Anterior cingulate cortex (tissue), 58 donors: ENCODE measurements around the gene PDE8A.
A peak's percentile ranks its signal among the peaks of the same experiment; 100 is the strongest.

Experiments
- DNase-seq, 58 donors: peaks; one replicate each; lab custom pipeline; 2025; lab: John Stamatoyannopoulos, UW

Gene PDE8A

DNA sequence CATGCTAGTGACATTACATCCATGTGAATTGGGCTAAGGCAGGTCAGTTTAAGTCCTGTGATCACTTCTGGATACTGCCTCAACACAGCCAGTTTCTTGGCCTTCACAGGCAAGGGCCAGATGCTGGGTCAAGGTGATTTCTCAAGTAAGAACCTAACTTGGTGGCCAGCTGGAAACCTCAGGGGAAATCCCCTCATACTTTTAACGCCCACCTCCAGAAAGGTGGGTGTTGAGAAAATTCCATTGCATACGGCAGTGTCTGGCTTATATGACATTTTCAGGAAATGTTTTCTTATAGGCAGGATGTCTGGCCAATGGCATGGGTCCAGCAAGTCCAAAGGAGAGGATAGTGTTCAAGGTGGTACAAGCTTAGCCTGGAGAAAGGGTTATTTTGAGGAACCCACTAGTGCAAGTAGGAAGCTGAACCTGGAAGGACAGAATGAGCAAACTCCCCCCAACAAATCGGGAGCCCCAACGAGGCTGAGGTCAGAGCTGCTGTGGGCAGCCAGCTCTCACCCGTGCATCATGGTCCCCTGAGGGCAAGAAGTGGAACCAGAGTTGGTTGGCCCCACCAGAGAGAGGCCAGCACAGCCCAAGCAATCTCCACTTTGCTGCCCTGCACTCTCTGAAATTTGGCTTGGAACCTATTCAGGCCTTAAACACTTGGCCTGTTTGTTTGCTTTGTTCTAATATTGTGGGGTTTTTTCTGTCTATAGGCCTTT lies 135.4 kb downstream of the PDE8A start:
- no peak for DNase-seq

DNA sequence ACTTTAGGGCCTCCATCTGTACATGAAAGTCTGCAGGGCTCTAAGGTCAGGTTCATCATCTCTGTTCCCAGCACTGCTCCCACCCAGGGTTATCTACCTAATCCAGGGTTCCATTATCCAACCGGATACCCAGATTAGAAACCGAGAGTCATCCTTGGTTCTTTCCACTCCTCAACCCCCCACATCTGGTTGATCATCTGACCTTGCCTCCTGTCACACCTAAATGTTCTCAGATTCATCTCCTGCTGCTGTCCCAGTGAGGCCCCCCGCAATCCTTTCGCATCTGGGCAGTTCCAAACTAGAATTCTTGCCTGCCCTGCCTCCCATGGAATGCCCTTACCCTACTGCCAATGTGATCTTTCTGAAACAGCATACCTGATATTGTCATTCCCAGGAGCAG lies 136.5 kb downstream of the PDE8A start:
- DNase-seq, result no peak

DNA sequence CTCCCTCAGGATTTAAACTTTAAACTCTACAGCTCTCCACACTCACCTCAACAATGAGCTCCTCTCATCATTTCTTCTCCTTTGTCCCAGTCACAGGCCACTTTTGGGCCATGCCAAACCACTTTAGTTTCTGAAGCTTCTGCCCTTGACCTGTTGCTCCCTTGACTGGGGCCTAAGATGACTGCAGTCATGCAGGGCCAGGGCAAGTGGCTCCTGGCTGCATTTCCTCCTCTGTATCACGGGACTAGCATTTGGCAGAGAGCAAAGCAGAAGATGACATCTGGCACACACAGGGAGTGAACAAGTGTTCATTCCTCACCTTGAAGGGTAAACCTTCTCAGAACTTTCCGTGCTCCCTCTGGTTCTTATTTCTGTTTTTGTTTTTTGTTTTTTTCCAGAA lies 136.9 kb downstream of the PDE8A start:
- DNase-seq, result no peak

- peak in 23 of 58 donors; percentile 8 to 68 (median 29) for DNase-seq
Observed at GRCh38 chr15:85120351-85121113, 138.9 kb downstream of the PDE8A start.

GRCh38 chr15:85124173-85124572 lies 142.5 kb downstream of the PDE8A start:
- no peak for DNase-seq

- DNase-seq, result no peak
Observed at GRCh38 chr15:85125056-85125661, 143.5 kb downstream of the PDE8A start.

- DNase-seq, result no peak
Observed at GRCh38 chr15:85128621-85129020, 147.0 kb downstream of the PDE8A start.

DNA sequence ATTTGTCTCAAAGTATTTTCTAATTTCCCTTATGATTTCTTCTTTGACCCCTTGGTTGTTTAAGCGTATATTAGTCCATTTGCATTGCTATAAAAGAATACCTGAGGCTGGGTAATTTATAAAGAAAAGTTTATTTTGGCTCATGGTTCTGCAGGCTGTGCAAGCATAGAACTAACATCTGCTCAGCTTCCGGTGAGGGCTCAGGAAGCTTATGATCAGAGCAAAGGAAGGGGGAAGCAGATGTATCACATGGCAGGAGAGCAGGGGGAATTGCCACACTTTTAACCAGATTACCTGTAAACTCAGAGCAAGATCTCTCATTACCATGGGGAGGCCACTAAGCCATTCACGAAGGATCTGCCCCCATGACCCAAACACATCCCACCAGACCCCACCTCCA lies 148.2 kb downstream of the PDE8A start:
- no peak for DNase-seq

DNA sequence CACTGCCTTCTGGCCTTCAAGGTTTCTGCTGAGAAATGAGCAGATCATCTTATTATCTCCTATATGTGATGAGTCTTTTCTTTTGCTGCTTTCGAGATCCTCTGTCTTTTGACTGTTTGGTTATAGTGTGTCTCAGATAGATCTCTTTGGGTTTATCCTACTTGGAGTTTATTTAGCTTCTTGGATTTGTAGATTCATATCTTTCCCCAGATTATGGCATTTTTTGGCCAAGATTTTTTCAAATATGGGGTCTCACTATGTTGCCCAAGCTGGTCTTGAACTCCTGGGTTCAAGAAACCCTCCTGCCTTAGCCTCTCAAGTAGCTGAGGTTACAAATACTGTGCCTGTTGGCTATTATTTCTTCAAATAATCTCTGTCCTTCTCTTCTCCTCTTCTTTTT lies 150.3 kb downstream of the PDE8A start:
- no peak for DNase-seq

- no peak for DNase-seq
Observed at GRCh38 chr15:85133709-85134108, 152.1 kb downstream of the PDE8A start.

- no peak for DNase-seq
Observed at GRCh38 chr15:85137489-85138168, 156.0 kb downstream of the PDE8A start.

DNA sequence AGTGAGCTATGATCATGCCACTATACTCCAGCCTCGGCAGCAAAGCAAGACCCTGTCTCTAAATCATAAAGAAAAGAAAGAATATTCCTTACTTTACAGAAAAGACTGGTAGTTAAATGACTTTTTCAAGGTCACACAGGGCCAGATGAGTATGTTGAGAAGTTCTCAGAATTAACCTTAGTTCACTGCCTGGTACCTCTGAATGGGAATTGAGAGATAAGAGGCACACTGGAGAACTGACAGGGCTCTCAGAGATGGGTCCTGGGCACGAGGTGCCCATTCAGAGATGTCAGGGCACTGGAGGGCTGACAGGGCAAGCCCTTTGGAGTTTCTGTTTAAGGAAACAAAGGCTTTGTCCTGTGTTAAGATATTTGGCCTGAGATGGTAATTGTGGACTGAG lies 157.7 kb downstream of the PDE8A start:
- no peak for DNase-seq

DNA sequence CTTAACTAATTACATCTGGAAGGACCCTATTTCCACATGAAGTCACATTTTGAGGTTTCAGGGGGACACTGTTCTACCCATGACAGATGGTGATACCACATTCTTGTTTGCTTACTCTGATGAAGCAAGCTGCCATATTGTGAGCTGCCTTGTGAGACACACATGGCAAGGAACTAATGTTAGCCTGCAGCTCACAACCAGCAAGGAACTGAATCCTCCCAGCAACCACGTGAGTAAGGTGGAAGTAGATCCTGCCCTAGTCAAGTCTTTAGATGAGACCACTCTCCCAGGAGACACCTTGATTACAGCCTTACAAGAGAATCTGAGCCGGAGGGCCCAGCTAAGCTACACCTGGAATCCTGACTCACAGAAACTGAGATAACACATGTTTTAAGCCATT lies 160.1 kb downstream of the PDE8A start:
- no peak for DNase-seq

DNA sequence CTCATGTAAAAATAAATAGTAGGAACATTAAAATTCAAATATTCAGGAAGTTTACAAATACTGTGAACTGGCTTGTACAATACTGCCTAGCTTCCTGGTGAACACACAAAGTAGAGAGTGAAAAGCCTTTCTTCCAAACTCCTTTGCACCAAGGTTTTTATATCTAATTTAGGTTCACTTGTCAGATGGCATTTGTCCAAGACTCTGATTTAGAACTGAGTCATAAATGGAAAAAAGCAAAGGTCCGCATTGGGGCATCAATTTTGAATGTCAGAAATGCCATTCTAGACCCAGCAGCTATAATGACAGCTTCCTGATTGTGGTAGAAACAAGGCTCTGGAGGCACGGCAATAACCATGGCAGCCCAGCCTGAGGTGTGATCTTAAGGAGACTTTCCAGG lies 160.7 kb downstream of the PDE8A start:
- no peak for DNase-seq

- no peak for DNase-seq
Observed at GRCh38 chr15:85149465-85150129, 167.9 kb downstream of the PDE8A start.

GRCh38 chr15:85150130-85150480 lies 168.4 kb downstream of the PDE8A start:
- DNase-seq, result no peak

GRCh38 chr15:85151145-85151544 lies 169.5 kb downstream of the PDE8A start:
- peak in 1 of 58 donors; percentile 3 for DNase-seq

GRCh38 chr15:85151861-85152260 lies 170.2 kb downstream of the PDE8A start:
- no peak for DNase-seq

DNA sequence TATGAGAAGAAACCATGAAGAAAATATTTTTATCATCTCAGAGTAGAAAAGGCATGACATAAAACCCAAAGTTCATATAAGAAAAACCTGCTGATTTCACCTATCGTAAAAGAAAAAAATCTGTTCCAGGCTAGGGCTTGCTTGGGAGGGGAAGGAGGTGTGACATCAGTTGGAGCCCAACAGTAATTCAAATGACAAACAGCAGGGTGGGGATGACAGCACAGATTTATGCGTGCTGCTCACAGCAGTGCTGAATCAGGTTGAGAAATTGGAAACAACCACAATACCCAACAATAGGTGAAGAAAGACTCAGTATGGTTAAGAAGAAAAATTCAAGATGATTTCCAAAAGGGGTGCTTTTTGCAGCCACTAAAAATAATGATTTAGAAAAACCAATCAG lies 172.4 kb downstream of the PDE8A start:
- no peak for DNase-seq

- DNase-seq, result no peak
Observed at GRCh38 chr15:85155360-85155759, 173.7 kb downstream of the PDE8A start.

GRCh38 chr15:85155857-85156256 lies 174.2 kb downstream of the PDE8A start:
- DNase-seq, result no peak
